Superior temporal gyrus (tissue), 1 donor: Measurements from ENCODE around the gene DDX56.
"Not testable (repeated sequence)": the region's sequence is repeated elsewhere in the genome, so short reads cannot be mapped to it uniquely, and the experiment has no call there.

Experiments used
- DNase-seq: peaks from one replicate; pipeline ENCODE4 v3.0.0-alpha.2; 2016; ENCODE audit errors: extremely low spot score

DDX56 gene

DNA sequence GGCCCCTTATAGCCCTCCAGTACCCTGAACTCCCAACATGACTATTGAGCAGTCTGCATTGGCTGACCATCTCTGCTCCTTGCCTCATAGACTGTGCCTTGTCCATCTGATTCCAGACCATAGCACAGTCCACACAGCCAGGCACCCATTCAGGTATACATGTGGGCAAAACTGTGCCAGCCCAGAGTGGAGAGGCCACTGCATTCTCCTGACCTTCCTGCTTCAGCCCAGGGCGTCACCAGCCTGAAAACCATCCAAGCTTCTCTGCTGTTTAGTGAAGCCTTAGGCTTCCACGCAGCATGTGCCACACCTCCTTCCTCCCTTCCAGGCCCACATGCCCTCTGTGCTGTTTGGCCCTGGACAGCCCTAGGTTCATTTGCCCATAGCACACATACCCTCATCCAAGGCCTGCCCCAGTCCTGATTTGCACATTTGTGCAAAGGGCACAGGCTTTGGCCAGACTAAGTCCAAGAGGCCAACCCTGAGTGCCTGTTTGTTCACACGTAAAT, 10.5 kb downstream of the DDX56 start:
- DNase-seq: no peak

DNA sequence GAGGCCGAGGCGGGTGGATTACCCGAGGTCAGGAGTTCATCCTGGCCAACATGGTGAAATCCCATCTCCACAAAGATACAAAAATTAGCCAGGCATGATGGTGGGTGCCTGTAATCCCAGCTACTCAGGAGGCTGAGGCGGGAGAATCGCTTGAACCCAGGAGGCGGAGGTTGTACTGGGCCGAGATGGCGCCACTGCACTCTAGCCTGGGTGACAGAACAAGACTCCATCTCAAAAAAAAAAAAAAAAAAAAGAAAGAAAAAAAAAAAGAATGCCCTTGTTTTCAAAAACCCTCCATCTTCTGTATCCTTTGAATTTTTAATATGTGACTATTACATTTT, 11.1 kb downstream of the DDX56 start:
- DNase-seq: not testable (repeated sequence)

DNA sequence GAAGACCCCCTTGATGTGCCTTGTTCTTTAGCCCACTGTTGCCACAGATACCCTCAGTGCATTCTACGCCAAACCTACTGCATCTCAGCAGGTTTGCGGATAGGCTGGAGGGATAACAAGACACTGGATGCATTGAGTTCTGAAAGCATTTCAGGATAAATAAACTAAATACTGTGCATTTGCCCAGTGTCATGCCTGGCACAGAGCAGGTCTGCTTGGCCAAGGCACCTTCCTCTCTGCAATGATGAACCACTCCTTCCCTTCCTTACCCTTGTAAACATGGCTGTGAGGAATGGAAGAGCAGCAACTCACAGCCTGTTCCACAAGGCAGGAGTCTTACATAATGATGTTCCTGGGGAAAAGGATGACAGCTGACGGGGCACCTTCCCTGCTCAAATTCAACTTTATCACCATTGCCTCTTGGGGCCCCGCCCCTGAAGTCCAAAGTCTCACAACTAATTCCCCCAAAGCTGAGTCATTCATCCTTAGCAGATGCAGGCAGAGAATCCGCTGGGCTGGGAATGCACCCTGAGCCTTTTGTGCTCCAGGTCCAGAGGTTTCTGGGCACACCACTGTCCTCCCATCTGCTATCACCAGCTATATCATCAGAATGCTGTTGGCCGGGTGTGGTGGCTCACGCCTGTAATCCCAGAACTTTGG, 11.6 kb downstream of the DDX56 start:
- no peak for DNase-seq

DNA sequence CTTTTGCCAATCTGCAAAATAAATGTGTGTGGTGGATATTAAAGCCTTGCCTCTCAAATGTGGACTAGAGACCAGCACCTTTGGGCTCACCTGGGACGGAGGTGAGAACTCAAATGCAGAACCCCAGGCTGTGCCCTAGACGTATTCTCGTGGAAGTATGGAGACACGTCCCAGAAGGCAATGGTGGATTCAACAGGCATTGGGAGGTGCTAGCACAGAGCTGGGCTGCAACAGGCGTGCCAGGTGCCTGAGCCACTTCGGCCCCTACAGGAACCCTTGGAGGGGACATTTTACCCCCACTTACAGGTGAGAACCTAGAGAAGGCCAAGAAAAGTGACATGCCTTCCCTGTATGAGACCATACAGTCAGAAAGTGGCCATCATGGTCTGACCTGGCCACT, 12.2 kb downstream of the DDX56 start:
- DNase-seq: no peak

DNA sequence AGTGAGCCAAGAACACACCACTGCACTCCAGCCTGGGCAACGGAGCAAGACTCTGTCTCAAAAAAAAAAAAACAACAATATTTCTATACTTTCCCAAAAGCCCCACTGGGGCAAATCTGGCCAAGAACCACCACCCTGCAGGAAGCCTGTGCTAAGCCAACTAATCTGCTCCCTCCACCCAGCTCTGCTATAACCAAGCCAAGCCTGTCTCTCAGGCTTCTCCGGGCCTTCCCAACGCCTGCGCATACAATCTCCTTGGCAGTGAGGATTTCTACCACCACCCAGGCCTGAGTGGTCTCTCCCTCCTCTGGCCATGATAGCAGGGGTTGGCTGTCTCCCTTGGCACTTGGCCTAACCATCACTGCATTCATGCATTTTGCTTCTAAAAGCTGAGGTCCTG, 14.2 kb downstream of the DDX56 start:
- no peak for DNase-seq

DNA sequence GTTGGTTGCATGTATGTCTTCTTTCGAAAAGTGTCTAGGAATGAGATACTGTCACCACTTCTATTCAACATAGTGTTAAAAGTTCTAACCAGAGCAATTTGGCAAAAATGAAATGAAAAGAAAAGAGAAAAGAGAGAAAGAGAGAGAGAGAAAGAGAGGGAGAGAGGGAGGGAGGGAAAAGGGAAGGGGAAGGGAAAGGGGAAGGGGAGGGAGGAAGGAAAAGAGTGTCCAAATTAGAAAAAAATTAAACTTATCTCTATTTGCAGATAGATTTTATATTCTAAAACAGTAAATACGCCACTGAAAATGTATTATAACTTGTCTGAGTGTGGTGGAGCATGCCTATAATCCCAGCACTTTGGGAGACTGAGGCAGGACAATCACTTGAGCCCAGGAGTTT, 16.2 kb downstream of the DDX56 start:
- no peak for DNase-seq

DNA sequence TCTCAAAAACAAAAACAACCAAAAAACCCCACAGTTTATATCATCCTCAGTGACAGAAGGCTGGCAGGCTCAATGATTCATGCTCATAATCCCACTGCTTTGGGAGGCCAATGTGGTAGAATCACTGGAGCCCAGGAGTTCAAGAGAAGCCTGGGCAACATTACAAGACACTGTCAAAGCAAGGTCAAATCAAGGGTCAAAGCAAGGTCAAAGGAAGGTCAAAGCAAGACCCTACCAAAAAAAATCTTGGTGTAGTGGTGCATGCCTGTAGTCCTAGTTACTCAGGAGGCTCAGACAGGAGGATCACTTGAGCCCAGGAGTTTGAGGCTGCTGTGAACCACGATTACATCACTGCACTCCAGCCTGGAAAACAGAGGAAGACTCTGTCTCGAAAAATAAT, 18.4 kb downstream of the DDX56 start:
- no peak for DNase-seq

DNA sequence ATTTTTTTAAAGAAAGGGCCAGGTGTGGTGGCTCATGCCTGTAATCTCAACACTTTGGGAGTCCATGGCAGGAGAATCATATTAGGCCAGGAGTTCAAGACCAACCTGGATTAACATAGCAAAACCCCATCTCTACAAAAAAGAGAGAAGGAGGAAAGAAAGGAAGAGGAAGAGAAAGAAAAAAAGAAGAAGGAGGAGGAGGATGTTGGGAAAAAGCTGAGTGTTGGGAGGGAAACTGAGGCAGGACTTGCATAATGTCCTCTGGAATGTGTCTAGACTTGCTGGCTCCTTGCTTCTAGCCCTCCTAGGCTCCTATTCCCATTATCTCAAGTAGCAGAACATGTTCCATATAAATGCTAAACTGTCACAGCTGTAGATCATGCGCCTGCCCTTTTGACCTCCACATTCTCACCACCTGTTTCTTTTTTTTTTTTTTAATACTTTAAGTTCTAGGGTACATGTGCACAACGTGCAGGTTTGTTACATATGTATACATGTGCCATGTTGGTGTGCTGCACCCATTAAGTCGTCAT, 21.2 kb downstream of the DDX56 start:
- DNase-seq: not testable (repeated sequence)

DNA sequence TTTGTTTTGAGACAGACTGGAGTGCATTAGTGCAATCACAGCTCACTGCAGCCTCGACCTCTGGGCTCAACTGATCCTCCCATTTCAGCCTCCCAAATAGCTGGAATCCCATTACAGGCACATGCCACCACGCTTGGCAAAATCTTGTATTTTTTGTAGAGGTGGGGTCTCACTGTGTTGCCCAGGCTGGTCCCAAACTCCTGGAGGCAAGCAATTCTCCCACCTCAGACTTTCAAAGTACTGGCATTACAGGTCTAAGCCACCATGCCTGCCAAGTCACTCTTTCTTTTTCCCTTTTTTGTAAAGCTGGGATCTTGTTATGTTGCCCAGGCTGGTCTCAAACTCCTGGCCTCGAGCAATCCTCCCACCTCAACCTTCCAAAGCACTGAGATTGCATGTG, 24.3 kb downstream of the DDX56 start:
- DNase-seq: no peak

DNA sequence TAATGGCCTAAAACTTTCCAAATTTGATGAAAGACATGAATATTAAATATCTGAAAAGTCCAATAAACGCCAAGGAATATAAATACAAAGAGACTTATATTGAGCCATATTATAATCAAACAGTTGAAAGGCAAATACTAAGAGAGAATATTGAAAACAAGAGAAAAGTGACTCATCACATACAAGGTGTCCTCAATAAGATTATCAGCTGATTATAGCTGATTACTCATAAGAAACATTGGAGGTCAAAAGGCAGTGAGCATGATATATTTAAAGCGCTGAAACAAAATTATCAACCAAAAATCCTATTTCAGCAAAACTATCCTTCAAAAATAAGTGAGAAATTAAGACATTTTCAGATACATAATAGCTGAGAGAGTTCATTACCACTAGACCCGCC, 24.8 kb downstream of the DDX56 start:
- DNase-seq: no peak

DNA sequence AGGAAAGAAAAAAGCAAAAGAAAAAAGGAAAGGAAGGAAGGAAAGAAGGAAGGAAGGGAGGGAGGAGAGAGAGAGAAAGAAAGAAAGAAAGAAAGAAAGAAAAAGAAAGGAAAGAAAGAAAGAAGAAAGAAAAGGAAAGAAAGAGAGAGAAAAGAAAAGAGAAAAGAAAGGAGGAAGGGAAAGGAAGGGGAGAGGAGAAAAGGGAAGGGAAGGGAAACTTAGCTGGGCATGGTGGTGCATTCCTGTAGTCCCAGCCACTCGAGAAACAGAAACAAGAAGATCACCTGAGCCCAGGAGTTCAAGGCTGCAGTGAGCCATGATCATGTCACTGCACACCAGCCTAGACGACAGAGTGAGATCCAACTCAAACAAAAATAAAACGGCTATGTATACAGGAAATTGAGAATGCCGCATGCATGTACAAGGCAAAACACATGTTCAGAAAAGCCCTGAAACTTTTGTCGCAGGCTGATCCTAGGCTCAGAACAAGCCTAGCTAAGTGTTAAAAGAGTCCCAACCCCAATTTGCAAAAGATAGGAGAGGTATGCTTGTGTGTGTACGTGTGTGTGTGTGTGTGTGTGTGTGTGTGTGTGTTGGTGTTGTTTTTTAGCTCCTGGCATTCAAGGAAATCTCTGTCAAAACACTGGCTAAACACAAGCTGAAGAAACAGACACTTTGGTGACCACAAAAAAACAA, 26.0 kb downstream of the DDX56 start:
- no peak for DNase-seq

DNA sequence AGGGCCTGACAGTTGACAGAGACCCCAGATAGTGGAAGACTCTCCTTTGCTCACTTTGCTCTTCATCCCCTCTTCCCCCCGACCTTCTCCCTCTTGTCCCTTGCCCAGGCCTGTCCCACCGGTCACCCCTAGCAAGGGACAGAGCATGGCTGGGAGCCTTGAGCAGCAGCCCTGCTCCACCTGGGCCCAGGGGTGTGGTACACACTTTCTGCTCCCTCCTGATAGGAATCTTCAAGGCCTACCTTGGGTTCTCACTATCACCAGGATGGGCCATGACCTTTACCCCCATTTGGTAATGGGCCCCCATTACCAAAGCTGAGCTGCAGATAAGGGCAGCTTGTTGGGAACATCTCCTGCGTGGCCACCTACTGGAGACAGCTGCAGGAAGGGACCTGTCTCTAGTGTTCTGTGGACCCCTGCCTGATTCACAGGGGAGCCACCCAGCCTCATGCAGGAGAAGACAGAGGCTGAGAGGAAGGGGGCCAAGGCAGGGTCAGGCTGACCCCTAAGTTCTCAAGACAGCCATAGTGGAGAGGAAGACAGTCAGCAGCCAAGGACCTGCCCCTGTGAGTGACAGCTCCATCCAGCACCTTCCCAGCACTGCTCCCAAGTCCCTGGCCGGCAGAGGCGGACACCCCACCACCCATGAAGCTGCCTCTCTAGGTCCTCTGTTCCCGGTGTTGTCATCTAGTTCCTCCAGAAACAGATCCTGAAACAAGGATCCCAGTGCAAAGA, 31.7 kb downstream of the DDX56 start:
- DNase-seq: no peak

DNA sequence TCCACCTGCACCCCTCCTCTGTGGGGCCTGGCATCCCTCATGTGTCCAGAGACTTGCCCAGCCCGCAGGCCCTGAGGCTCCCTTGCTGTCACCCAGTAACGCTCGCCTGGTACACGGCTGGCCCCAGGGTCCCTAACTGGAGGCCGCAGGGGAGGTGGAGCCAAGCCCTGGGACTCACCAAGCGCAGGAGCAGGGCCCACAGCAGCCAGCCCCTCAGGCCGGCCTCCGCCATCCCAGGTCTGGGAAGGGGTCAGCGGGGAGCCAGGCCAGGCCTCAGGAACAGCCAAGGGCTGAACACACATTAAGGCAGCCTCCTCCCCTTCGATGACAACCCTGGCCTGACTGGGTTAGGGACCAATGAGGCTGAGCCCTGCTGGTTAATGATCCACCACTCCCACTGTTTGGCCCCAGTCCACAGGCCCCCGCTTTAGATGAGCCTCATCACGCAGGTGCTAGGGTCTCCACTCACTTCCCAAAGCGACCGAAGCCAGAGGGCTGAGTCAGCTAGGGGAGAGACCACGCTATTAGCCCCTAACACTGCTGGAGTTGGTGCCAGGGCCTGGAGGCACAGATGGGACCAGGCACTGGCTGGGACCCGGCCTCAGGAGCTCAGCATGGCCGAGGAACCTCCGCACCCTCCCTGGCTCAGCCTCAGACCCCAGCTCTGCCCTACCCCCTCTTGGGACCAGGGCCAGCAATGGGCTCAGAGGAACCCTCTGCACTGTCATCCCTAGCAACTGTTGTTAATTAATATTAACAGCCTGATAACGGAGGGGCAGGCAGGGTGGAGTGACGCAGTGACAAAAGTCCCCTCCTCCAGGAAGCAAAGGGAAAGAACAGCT, 32.5 kb downstream of the DDX56 start, which contains the start of gene NPC1L1:
Gene NPC1L1 (minus strand): TSS at position 303 of the 842 bp plus-strand sequence. CDS start 71 bp downstream, at position 232.
- DNase-seq: no peak

DNA sequence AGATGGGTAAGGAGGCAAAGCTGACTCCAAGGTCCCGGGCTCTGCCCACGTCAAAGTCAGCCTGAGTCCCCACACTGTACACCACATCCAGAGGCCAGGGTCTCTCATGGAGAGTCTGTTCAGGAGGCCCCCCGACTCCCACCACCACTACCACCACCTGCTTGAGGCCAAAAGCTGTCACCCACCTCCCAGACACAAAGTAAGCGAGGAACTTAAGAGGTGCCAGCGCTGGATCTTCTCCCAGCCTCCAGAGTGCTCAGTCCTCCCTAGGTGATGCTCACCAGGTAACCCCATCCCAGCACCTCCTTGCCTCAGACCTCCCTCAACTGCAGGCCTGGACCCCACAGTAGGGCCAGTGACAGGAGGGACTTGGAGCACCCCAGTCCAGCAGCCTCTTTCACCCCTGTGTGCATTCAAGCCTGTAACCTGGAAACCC, 33.1 kb downstream of the DDX56 start:
- DNase-seq: no peak

DNA sequence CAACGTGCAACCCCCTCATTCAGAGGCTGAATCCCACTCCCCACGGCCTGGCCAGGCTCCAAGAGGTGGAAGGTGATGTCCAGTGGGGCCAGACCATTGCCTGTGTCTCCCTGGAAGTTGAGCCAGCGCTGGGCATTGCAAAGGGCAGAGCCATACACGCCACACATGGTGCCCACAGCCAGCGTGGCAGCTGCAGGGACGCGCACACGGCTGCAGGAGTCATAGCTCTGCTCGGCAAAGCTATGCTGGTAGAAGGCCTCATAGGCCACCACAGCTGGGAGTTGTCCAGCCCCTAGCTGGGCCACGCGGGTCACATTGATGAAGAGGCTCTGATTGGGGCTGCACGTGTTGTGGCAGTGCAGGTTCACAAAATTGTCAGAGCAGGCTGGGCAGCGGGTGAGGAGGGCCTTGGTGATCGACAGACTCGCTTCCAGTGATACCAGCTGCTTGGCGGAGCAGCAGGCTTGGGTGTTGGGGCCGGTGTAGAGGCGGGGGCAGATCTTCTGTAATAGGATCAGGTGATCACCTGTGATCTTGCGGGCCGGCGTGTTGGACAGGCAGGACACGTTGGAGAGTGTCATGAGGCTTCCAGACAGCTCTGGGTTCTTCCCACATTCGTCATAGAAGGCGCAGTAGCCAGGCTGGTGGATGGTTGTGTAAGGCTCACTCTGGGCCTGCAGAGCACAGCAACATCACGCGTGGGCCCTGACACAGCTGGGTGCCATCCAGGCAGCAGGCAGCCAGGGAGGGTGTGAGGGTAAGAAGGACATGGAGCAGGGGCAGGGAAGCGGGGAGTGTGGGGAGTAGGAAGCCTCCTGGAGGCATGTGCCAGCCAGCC, 33.8 kb downstream of the DDX56 start:
- DNase-seq: no peak

DNA sequence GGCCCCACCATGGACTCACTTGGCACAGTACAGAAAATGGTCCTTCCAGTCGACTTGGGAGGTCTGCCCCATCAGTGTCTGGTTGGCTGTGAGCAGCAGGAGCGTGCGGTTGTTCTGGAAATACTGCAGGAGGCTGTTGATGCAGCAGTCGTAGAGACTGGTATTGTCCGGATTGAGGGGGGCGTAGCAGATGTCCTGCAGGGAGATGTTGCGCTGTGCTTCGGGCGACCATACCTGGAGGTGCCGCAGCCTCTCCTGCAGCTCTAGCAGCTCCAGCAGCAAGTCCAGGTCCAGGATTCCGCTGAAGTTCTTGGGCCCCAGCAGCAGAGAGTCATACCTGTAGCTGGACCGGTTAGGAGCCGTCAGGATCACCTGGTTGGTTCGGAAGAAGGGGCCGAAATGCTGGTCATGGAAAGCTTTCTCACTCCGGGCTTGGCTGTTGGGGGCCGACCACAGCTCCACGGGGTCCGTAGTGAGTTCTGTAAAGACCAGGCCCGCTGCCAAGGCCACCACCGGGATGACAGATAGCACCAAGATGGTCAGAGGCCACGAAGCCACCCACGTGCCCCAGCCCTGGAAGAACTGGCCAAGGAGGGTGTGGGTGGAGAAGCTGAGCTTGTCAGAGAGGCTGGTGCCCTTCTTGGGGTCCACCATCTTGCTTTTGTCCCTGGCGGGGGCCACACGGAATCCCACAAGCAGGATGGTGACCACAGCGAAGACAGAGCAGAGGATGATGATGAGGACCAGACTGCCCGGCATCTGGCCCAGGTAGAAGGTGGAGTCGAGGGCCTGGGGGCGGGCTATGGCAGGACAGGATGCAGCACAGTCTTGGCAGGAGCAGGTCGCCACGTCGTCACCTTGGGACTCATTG, 34.7 kb downstream of the DDX56 start:
- DNase-seq: no peak

DNA sequence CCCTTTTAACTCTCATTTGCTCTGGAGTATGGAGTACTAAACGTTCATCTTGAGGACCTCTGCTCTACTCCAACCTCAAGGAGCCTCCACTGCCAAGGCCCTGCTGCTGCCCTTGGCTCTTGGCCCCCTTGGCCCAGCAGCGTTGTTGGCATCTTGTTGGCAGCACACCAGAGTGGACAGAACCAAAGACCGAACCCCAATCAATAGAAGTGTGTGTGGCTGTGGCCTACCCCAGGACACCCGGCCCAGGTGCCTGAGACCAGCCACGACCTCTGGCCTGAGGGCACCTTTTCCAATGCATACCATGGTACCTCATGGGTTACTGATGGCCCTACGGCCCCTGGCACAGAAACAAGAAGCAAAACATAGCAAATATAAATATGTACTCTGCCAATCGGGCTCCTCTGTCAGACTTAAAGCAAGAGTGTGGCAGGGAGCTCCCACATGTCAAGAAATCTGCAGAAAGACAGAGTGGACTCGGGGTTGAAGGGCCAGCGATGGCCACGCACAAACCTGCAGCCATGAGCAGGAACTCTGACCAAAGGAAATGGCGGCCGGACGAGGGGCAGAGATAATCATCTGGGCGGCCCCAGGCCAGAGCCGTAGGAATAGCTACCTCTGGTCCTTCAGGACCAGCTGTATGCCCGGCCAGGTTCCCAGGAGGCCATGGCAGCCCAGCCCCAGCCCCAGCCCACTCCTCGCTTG, 35.5 kb downstream of the DDX56 start:
- DNase-seq: no peak

DNA sequence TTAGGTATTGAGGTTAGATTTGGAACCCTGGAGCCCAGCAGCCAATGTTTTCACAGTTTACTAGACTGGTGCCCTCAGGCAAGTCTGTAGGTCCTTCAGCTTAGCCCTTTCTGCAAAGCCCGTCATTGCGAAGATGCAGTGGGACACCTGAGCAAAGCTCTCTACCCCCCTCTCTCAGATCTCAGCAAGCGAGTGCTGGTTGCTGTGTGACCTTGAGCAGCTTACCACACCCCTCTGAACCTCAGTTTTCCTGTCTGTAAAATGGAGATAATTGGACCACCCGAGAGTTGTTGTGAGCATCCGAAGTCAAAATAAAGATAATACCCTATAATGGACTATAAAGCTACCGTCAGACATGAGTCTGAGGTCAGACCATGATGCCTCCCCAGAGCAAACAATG, 36.3 kb downstream of the DDX56 start:
- DNase-seq: no peak

DNA sequence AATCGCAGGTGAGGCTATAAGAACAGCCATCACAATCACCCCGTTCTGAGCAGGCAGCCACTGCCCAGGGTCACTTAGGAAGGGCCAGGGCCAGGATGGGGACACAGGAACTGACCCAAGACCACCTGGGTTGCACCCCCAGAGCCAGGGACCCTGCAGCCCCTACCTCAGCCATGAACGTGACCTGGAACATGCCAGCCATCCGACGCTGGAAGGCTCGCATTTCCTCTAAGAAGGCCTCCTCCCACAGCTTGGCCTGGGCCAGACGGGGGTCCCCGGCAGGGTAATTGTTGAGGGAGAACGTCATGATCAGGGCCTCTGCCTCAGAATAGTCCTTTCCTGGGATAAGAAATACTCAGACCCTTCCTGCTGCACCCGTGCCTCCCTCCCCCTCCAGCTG, 37.6 kb downstream of the DDX56 start:
- DNase-seq: no peak
